Measurements from ENCODE around the gene CTLA4.

The CTLA4 gene

DNA sequence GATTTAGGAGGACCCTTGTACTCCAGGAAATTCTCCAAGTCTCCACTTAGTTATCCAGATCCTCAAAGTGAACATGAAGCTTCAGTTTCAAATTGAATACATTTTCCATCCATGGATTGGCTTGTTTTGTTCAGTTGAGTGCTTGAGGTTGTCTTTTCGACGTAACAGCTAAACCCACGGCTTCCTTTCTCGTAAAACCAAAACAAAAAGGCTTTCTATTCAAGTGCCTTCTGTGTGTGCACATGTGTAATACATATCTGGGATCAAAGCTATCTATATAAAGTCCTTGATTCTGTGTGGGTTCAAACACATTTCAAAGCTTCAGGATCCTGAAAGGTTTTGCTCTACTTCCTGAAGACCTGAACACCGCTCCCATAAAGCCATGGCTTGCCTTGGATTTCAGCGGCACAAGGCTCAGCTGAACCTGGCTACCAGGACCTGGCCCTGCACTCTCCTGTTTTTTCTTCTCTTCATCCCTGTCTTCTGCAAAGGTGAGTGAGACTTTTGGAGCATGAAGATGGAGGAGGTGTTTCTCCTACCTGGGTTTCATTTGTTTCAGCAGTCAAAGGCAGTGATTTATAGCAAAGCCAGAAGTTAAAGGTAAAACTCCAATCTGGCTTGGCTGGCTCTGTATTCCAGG is at the start of gene CTLA4:
CTLA4 (plus strand) TSS at position 211 of the 640 bp plus-strand sequence; CDS start at position 383, 172 bp downstream.
- DNase-seq (ENCODE audit: low read depth) = no peak

GRCh38 chr2:203818656-203819055 is 48.9 kb upstream of the CTLA4 start:
- no peak for DNase-seq (ENCODE audit: low read depth)

GRCh38 chr2:203819434-203820133 is 48.0 kb upstream of the CTLA4 start:
- no peak for DNase-seq (ENCODE audit: low read depth)

DNA sequence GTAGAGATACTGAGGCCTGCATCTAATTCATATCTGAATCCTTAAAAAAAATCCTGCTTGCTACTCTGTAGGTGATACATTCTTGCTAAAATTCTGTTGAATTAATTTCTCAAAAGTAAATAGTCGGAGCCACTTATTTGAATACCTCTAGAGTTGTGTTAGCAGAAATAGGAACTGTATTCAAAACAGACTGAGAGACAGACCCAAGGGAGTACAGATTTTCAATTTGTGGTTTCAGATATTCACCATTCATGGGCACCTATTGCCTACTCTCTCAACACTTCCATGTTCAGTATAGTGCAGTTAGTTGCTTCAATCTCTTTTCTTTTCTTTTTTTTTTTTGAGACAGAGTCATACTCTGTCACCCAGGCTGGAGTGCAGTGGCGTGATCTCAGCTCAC is 46.6 kb upstream of the CTLA4 start:
- DNase-seq (ENCODE audit: low read depth) = no peak

DNA sequence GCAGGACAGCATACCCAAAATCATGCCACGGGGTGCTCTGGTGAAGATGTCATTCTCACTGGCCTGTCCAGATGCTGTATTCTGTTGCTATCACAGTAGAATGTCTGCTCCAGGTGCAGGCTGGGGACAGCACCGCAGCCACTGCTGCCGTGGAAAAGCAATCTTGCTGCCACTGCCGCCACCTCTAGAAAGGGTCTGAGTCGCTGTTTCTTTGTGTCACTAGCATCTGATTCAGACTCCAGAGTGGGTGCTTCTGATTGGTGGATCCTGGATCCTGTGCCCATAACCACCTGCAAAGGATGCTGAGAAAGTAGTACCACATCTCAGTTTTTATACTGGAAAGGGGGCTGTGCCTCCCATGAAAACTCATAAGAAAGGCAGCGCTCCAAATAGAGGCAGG is 45.3 kb upstream of the CTLA4 start:
- DNase-seq (ENCODE audit: low read depth) = no peak

- no peak for DNase-seq (ENCODE audit: low read depth)
Measured at GRCh38 chr2:203823173-203823572, 44.4 kb upstream of the CTLA4 start.

DNA sequence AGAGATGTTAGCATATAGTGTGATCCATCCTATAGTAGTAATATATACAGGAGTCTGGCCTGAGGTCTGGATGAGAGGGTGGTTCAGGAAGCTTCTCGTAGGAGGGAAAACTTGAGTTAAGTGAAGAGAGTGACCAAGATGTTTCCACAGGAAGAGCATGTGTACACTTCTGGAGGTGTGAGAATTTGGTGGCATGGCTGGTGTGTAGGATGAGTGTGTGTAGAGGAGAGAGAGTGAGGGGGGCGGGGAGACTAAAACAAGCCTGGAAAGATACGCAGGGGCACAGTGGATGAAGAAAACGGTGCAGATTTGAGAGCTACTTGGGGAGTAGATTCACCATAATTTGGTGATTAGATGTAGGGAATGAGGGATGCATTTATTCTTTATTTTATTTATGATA is 43.5 kb upstream of the CTLA4 start:
- DNase-seq (ENCODE audit: low read depth) = no peak

GRCh38 chr2:203824603-203825002 is 43.0 kb upstream of the CTLA4 start:
- DNase-seq (ENCODE audit: low read depth) = no peak

DNA sequence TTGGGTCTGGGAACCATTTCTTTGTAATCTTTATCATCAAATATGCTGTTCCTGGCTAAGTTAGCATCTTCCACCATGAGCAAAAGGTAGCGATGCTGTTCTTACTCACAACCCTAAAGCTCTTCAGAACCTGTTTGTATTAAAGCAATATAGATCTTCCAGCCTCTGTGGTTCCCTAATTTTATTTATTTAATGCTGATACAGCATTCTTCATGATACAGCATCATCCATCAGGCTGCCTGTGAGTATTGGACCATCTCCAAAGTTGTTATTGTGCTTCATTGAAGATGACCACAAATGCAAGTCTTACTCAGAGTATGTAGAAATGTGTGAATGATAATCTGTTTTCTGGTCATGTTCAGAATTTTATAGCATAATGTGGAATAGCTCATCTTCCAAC is 40.9 kb upstream of the CTLA4 start:
- no peak for DNase-seq (ENCODE audit: low read depth)

GRCh38 chr2:203830304-203831055 is 37.1 kb upstream of the CTLA4 start:
- peak; percentile 27 for DNase-seq (ENCODE audit: low read depth)

DNA sequence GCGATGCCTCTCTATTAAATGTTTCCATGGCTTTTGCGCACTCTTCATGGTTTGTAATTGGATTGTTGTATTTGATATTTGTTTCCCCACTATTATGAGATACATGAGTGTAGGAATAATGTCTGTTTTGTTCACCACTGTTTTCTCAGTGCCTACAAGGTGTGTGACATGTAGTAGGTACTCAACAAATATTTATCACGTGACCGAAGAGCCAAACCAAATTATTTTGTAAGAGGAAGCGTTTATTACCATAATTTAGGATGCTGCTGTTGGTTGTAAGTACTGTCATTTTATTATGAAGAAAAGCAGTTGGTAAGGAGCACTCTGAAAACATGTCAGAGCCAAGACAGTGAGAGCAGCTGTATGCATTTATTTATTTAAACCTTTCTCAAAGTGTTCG is 32.2 kb upstream of the CTLA4 start:
- DNase-seq (ENCODE audit: low read depth) = no peak

DNA sequence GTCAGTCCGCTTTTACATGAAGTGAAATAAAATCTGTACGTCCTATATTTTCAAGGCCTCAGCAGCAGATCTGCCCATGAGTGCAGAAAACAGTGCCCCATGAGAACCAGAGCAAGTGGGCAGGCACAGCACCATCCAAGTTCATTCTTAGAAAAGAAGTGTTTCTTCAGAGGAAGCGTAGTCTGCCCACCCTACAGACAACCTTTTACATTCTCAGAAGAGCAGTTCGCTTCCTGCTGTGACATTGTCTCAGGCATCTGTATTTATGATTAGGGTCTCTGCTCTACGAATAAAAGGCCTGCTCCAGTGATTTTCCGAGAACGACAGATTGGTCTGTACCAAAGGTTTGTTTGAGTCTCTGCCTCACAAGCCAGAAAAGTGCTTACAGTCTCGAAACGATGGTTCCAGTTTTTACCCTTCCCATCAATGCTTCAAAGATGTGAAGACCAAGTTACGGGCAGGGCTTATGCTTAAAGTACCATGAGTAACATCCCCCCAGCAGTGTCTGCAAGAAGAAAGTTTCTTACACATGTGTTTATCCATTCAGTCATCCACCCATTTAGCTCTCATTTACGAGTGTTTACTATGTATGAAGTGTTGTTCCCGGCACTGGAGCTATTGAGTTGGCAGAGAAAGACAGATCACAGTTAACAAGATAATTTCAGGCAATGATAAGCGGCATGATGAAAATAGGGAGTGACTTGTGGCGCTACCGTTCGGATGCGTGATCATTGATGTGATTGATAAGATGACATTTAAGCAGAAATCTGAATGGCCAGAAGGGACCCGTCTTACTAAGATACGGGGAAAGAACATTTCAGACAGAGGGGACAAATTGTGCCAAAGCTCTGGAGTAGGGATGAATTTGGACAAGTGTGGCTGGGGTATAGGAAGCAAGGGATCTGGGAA is 31.4 kb upstream of the CTLA4 start:
- DNase-seq (ENCODE audit: low read depth) = no peak

DNA sequence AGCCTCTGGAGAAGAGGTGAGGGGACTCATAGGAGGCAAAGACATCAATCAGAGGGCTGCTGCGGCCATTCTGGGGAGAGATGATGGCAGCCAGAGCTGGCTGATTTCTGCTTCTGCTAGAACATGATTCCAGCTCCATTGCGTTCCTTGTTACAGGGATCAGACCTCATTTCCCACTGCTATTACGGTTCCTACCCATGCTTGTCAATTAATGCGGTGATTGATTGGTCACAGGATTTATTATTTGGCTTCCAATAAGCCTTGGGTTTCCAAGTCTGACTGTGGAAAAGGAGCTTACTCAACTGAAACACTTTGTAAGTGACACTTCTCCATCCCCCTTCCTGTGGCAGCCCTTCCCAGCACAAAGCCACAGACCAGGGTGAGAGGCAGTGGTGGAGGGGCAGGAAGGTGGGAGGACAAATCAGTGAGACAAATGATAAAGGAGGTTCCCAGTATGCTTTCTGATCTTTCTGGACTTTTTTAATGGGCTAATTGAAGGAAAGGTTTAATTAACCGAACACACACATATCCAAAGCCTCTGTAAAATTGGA is 26.8 kb upstream of the CTLA4 start:
- no peak for DNase-seq (ENCODE audit: low read depth)

DNA sequence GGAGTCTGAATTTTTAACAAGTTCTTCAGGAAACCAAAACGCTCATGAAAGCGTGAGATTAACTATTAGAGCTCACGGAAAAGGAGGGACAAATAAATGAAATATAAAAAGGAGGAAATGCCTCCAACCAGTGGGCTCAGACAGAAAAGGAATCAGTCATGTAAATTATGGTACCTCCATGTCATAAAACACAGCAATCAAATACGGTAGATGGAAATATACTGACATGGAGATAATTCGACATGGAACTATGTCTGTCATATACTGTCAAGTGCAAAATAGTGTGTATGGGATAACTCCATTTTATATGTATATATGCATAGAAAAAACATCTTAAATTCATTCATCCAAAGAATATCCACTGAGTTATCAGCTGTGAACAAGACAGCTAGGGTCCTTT is 25.9 kb upstream of the CTLA4 start:
- no peak for DNase-seq (ENCODE audit: low read depth)

DNA sequence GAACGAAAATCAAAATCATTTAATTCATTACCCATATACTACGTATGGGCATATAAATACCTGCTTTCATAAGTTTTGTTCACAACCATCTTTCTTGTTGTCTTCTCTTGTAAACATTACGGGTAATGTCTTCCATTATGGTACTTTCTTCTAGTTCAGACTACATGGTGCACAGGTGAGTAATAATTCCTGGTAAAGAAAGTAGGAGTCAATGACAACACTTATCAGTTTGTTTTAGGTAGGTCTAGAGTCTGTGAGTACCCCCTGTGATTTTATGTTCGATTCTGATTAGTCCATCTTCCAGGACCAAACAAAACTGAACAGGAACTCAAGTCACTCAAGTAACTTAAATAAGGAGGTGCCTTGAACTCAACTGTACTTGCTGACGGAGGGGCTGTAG is 25.2 kb upstream of the CTLA4 start:
- no peak for DNase-seq (ENCODE audit: low read depth)

- no peak for DNase-seq (ENCODE audit: low read depth)
Measured at GRCh38 chr2:203846490-203847105, 21.0 kb upstream of the CTLA4 start.

GRCh38 chr2:203849010-203849409 is 18.6 kb upstream of the CTLA4 start:
- no peak for DNase-seq (ENCODE audit: low read depth)

DNA sequence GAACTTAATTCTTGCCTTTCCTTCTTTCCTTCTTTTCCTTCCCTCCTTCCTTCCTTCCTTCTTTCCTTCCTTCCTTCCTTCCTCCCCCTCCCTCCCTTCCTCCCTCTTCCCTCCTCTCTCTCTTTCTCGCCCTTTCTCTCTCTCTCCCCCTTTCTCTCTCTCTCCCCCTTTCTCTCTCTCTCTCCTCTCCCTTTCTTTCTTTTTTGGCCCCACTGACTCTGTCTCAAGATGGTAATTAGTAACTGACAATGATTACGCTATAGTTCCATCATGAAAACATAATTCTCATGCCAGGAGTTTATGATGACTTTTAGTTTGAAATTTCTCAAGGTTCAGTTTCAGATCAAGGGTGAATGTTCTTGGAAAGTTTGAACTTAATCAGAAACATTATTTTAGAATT is 14.8 kb upstream of the CTLA4 start:
- DNase-seq (ENCODE audit: low read depth) = no peak

GRCh38 chr2:203853271-203853670 is 14.3 kb upstream of the CTLA4 start:
- DNase-seq (ENCODE audit: low read depth) = no peak

DNA sequence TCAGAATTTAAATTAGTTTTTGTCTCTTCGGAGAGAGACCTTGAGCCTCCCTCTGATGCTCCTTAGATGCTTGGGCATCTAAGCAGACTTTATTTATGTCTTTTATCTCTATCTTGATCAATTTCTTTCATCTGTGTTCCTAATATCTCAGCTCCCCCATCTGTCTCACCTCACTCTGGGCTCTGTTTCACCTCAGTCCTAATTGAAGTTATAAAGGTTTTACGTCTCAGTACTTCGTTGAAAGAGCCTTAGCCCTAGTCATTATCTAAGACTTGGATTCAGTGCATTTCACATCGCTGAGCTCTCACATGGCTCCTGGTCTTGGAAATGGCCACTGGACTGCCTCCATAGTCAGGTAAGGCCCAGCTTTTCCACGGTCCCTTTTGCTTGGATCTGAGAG is 13.8 kb upstream of the CTLA4 start:
- no peak for DNase-seq (ENCODE audit: low read depth)

DNA sequence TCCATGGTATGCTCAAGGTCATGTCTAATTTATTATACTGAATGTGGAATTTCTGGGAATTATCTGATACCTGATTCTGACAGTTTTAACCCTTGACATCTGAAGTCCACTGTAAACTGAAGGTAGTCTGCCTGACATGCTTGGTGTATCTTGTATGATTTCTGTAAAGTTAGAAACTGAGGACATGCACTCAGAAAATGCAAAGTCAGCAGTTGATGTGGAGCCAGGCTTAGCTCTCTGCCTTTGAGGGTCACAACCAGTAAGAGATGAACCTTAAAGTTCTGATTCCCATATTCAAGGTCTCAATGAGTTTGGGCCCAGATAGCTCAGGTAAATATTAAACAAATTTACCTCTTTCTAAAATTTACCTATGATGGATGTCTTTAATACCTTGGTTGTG is 12.3 kb upstream of the CTLA4 start:
- no peak for DNase-seq (ENCODE audit: low read depth)

Measured in stimulated activated CD8-positive, alpha-beta memory T cell treated with anti-CD3 and anti-CD28 coated beads, Interleukin-4, amount 100 ng/mL, for 24 hours (primary cell).